H1 (cell line): ENCODE results near the gene CDH20. TPM values are rescaled to one million over a fixed set of nuclear protein-coding genes. Genes with fewer than 3 reads are reported as not detected.

ENCODE experiments used
- CTCF ChIA-PET: fragments of 300-600 bp; sonication (Branson Sonifier 250); formaldehyde crosslinking; loops from one replicate; lab custom pipeline; 2021; ENCODE audit not compliant: partially characterized antibody; lab: Charles Lee
- POLR2A ChIA-PET: fragments of 300-600 bp; sonication (Branson Sonifier 250); formaldehyde crosslinking; loops from one replicate; lab custom pipeline; 2021; ENCODE audit warnings: inconsistent platforms; ENCODE audit not compliant: partially characterized antibody; lab: Charles Lee
- DNase-seq, 2 experiments: peaks; one replicate each; pipeline versions ENCODE4 v3.0.0 to v3.0.0-alpha.2; 2010 to 2022; ENCODE audit warnings: low spot score in 2 of 2, low read depth in 1 of 2, mixed read lengths in 1 of 2
- FAIRE-seq: peaks from 2 replicates; lab custom pipeline; 2011; peaks lifted over from hg19 to GRCh38; lab: Jason Lieb, UNC
- H2AFZ ChIP-seq: 2 replicates; pipeline ENCODE4 v1.8.1; 2012; ENCODE audit warnings: low read length, inconsistent platforms
- H2AK5ac ChIP-seq: 2 replicates; pipeline ENCODE4 v1.6.1; 2013; ENCODE audit warnings: low read depth, low read length
- H2BK120ac ChIP-seq: replicated peaks from 2 replicates; pipeline ENCODE3; 2013; ENCODE audit warnings: low read depth, low read length, inconsistent platforms
- H2BK12ac ChIP-seq: 2 replicates; pipeline ENCODE4 v1.6.1; 2013; ENCODE audit warnings: low read depth, low read length
- H2BK15ac ChIP-seq: 2 replicates; pipeline ENCODE4 v1.6.1; 2013; ENCODE audit warnings: low read length
- H2BK20ac ChIP-seq: 2 replicates; pipeline ENCODE4 v1.6.1; 2013; ENCODE audit warnings: low read length
- H2BK5ac ChIP-seq: 2 replicates; pipeline ENCODE4 v1.6.1; 2013; ENCODE audit warnings: low read depth, low read length
- H3K14ac ChIP-seq: 2 replicates; pipeline ENCODE4 v1.6.1; 2013; ENCODE audit warnings: inconsistent platforms; ENCODE audit not compliant: insufficient read length
- H3K18ac ChIP-seq: 2 replicates; pipeline ENCODE4 v1.6.1; 2013; ENCODE audit warnings: low read length; ENCODE audit errors: extremely low read depth
- H3K23ac ChIP-seq: 2 replicates; pipeline ENCODE4 v1.6.1; 2013; ENCODE audit warnings: inconsistent platforms; ENCODE audit not compliant: insufficient read length
- H3K23me2 ChIP-seq: 2 replicates; pipeline ENCODE4 v1.6.1; 2013; ENCODE audit warnings: low read depth, low read length
- H3K27ac ChIP-seq: 2 replicates; pipeline ENCODE4 v1.6.1; 2011; ENCODE audit warnings: low read depth, low read length, inconsistent platforms
- H3K27me3 ChIP-seq, 4 experiments: replicated peaks in 1 of 4; 1 replicate in 1 of 4; 2 replicates in 3 of 4; pipeline versions ENCODE4 v1.6.1 to v1.8.1; 2011 to 2013; ENCODE audit warnings: low read length in 3 of 4, mild to moderate bottlenecking in 3 of 4, inconsistent platforms in 2 of 4, mixed read lengths in 2 of 4, moderate library complexity in 1 of 4; ENCODE audit not compliant: control insufficient read depth in 3 of 4, insufficient read depth in 3 of 4; ENCODE audit errors: extremely low read depth in 1 of 4
- H3K36me3 ChIP-seq, 4 experiments: 2 replicates each; pipeline versions ENCODE4 v1.6.1 to v1.8.1; 2011 to 2013; ENCODE audit warnings: mild to moderate bottlenecking in 4 of 4, low read length in 3 of 4, moderate library complexity in 2 of 4, control low read depth in 1 of 4, inconsistent platforms in 1 of 4; ENCODE audit not compliant: insufficient read depth in 4 of 4, control insufficient read depth in 2 of 4
- H3K4ac ChIP-seq: replicated peaks from 2 replicates; pipeline ENCODE3; 2013; ENCODE audit warnings: low read length, low read depth, mixed read lengths, inconsistent platforms; ENCODE audit not compliant: insufficient read length
- H3K4me1 ChIP-seq, 4 experiments: replicated peaks in 1 of 4; 1 replicate in 1 of 4; 2 replicates in 3 of 4; pipeline versions ENCODE4 v1.6.1 to v1.8.1; 2011 to 2013; ENCODE audit warnings: low read length in 3 of 4, inconsistent platforms in 2 of 4, mixed read lengths in 1 of 4; ENCODE audit not compliant: insufficient read depth in 4 of 4, control insufficient read depth in 3 of 4
- H3K4me2 ChIP-seq, 2 experiments: 2 replicates each; pipeline versions ENCODE4 v1.6.1 to v1.8.1; 2011 to 2013; ENCODE audit warnings: low read depth in 2 of 2, low read length in 2 of 2, control low read depth in 1 of 2, inconsistent platforms in 1 of 2, mild to moderate bottlenecking in 1 of 2; ENCODE audit not compliant: insufficient read depth in 1 of 2
- H3K4me3 ChIP-seq, 4 experiments: fragments of 200-600, 300-600 bp in 1 of 4; sonication (generic), shearing (Covaris generic), sonication (Bioruptor Twin) in 1 of 4; 2 replicates each; pipeline versions ENCODE4 v1.5.1 to v1.8.1; 2011 to 2016; ENCODE audit warnings: low read length in 4 of 4, low read depth in 3 of 4, control low read depth in 2 of 4, inconsistent platforms in 2 of 4, mild to moderate bottlenecking in 2 of 4, mixed read lengths in 1 of 4, moderate library complexity in 1 of 4; ENCODE audit not compliant: insufficient read depth in 2 of 4; ENCODE audit errors: extremely low read depth in 1 of 4
- H3K56ac ChIP-seq: replicated peaks from 2 replicates; pipeline ENCODE3; 2013; ENCODE audit warnings: low read depth, mild to moderate bottlenecking, mixed read lengths, low read length, inconsistent platforms; ENCODE audit not compliant: insufficient read length
- H3K79me1 ChIP-seq: 2 replicates; pipeline ENCODE4 v1.6.1; 2013; ENCODE audit warnings: low read depth, low read length, control low read depth
- H3K79me2 ChIP-seq, 2 experiments: 2 replicates each; pipeline versions ENCODE4 v1.6.1 to v1.8.1; 2012 to 2013; ENCODE audit warnings: low read length in 2 of 2, mild to moderate bottlenecking in 2 of 2, inconsistent platforms in 1 of 2; ENCODE audit not compliant: insufficient read depth in 2 of 2, control insufficient read depth in 1 of 2
- H3K9ac ChIP-seq, 4 experiments: replicated peaks in 1 of 4; 1 replicate in 1 of 4; 2 replicates in 3 of 4; pipeline versions ENCODE4 v1.6.1 to v1.8.1; 2011 to 2013; ENCODE audit warnings: low read depth in 3 of 4, low read length in 3 of 4, control low read depth in 2 of 4, mild to moderate bottlenecking in 2 of 4, moderate library complexity in 2 of 4, inconsistent platforms in 1 of 4; ENCODE audit errors: extremely low read depth in 1 of 4
- H3K9me3 ChIP-seq, 2 experiments: 2 replicates each; pipeline versions ENCODE4 v1.6.1 to v1.8.1; 2012 to 2013; ENCODE audit warnings: mild to moderate bottlenecking in 2 of 2, moderate library complexity in 2 of 2, control low read depth in 1 of 2, inconsistent platforms in 1 of 2, low read depth in 1 of 2, low read length in 1 of 2, mixed read lengths in 1 of 2; ENCODE audit not compliant: insufficient read depth in 2 of 2
- H4K20me1 ChIP-seq, 2 experiments: replicated peaks in 1 of 2; 2 replicates each; pipeline versions ENCODE3 to v1.8.1; 2011 to 2013; ENCODE audit warnings: inconsistent platforms in 2 of 2, low read length in 2 of 2, mild to moderate bottlenecking in 1 of 2; ENCODE audit not compliant: insufficient read depth in 2 of 2, control insufficient read depth in 1 of 2
- H4K5ac ChIP-seq: 2 replicates; pipeline ENCODE4 v1.6.1; 2013; ENCODE audit warnings: low read length, low read depth, mixed read lengths, inconsistent platforms; ENCODE audit not compliant: insufficient read length
- H4K8ac ChIP-seq: 2 replicates; pipeline ENCODE4 v1.8.0; 2013; ENCODE audit warnings: mild to moderate bottlenecking, moderate library complexity, low read length, inconsistent platforms; ENCODE audit not compliant: insufficient read depth; ENCODE audit errors: extremely low read depth
- H4K91ac ChIP-seq: replicated peaks from 2 replicates; pipeline ENCODE3; 2013; ENCODE audit warnings: low read length, mixed read lengths, inconsistent platforms; ENCODE audit not compliant: insufficient read length
- EGR1 ChIP-seq: IDR thresholded peaks from 2 replicates; pipeline ENCODE4 v1.6.1; 2011; ENCODE audit warnings: low read depth, low read length, borderline replicate concordance
- FOSL1 ChIP-seq: IDR thresholded peaks from 2 replicates; pipeline ENCODE4 v1.6.1; 2011; ENCODE audit warnings: mild to moderate bottlenecking, low read depth, low read length, moderate library complexity; ENCODE audit not compliant: insufficient read depth
- HDAC2 ChIP-seq, 2 experiments: fragments of 300-600 bp in 1 of 2; sonication (generic) in 1 of 2; IDR thresholded peaks; 2 replicates each; pipeline ENCODE4 v1.6.1; 2011 to 2012; ENCODE audit warnings: low read depth in 2 of 2, low read length in 2 of 2, mild to moderate bottlenecking in 2 of 2, moderate library complexity in 2 of 2, borderline replicate concordance in 1 of 2, inconsistent platforms in 1 of 2
- HDAC6 ChIP-seq: IDR thresholded peaks from one replicate; pipeline ENCODE4 v1.7.1; 2012; ENCODE audit warnings: low read depth, mild to moderate bottlenecking, inconsistent platforms, low read length, moderate library complexity
- KDM1A ChIP-seq: fragments of 200-600, 300-600 bp; sonication (generic); IDR thresholded peaks from 2 replicates; pipeline ENCODE4 v1.7.1; 2016; ENCODE audit warnings: mild to moderate bottlenecking, low read length, borderline replicate concordance
- MAFK ChIP-seq: IDR thresholded peaks from 2 replicates; pipeline ENCODE4 v1.6.1; 2012; ENCODE audit warnings: low read depth, mild to moderate bottlenecking, improper control_type of control experiment, low read length
- RFX5 ChIP-seq: IDR thresholded peaks from 2 replicates; pipeline ENCODE4 v1.6.1; 2011; ENCODE audit warnings: low read depth, low read length, improper control_type of control experiment, borderline replicate concordance
- RNF2 ChIP-seq: fragments of 200-900, 300-1000 bp; sonication (generic); IDR thresholded peaks from 2 replicates; pipeline ENCODE4 v1.7.1; 2016; ENCODE audit warnings: borderline replicate concordance, low read depth, mild to moderate bottlenecking, antibody characterized with exemption, low read length; ENCODE audit not compliant: poor library complexity, severe bottlenecking; ENCODE audit errors: missing control alignments
- SAP30 ChIP-seq: fragments of 300-600 bp; sonication (generic); IDR thresholded peaks from 2 replicates; pipeline ENCODE4 v1.7.1; 2012; ENCODE audit warnings: low read length, moderate library complexity, mild to moderate bottlenecking, inconsistent platforms; ENCODE audit not compliant: insufficient read depth, insufficient replicate concordance
- WGBS, 2 experiments: shearing (Covaris generic) in 1 of 2; methylation state at CpG; one replicate each; pipeline versions ENCODE4 v1.1.6 to v1.1.7; 2013 to 2015; ENCODE audit warnings: low lambda C conversion rate in 2 of 2, mixed read lengths in 2 of 2, inconsistent platforms in 1 of 2, low coverage in 1 of 2, missing lambda C conversion rate in 1 of 2; ENCODE audit not compliant: insufficient replicate concordance in 2 of 2, insufficient coverage in 1 of 2, insufficient read length in 1 of 2; ENCODE audit errors: extremely low coverage in 1 of 2, missing lambda C conversion rate in 1 of 2; 5-methylcytosine and 5-hydroxymethylcytosine counted together
- polyA plus RNA-seq, 7 experiments: library from polyadenylated mRNA; depleted of rRNA in 3 of 7; stranded (reverse) in 5 of 7; unstranded in 2 of 7; fragments of >200 nt in 5 of 7; fragments of 200-250 nt in 2 of 7; gene quantifications; 1 replicate in 5 of 7; 2 replicates in 1 of 7; 4 replicates in 1 of 7; pipeline versions ENCODE4 v1.2.1 to v1.2.3, GENCODE V29; 2011 to 2013; ENCODE audit warnings: missing spikeins in 2 of 7, mixed read lengths in 2 of 7
- total RNA-seq: library from RNA; stranded (reverse); fragmentation: NEBNext Ultra II Directional; extraction: Animal tissue kit (Norgen Biotek cat#: 25700); gene quantifications from 2 replicates; pipeline ENCODE4 v1.2.1, GENCODE V29; 2021
- TF ChIP-seq, protein P1 (sequence below): IDR thresholded peaks from 2 replicates; pipeline ENCODE4 v1.6.1; 2012; ENCODE audit warnings: low read length, inconsistent platforms

Gene CDH20
- total and polyA plus RNA-seq, 2 of the 8 experiments (the other 6 are each of a cell fraction or from before 2014, with no cell fraction given): 0.07 to 0.12 TPM

DNA sequence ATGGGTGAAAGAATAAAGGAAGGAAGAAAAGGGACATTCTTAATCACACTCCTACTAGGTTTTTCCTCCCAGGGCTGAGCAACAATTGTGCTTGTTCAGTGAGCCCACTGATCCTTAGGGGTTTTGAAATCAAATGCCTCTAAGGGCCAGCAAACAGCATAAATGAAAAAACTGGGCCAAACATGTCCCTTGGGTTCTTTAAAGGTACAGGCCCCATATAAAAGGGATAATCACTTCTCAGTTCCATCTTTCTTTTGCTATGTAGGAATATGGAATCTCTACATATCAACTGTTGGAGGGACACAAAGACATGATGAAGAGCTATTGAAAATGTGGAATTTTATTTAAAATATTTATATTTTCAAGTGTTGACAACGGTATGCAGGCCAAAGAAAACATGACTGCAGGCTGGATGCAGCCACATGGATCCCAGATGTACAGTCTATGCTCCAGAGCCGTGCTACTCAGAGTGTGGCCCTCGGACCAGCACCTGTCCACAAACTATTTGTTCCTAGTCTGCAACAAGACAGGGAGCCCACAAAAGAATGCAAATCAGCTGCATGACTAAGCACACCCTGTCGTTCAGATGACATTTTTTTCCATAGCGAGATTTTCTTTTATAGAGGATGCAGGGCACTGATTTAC is 110.0 kb downstream of the CDH20 start:
- ChIA-PET POLR2A (no interaction called here), CTCF (interaction anchor here (1.0 to 1.2 kb wide), 3 partner anchors 9 to 122 kb away, joined by 3 to 4 read pairs (median 4); no protein-coding TSS in a partner anchor)
- H3K4me2 ChIP-seq: no peak overlapping the region
- H3K27ac ChIP-seq: no peak overlapping the region
- no peak overlapping the region for H4K91ac ChIP-seq
- no peak overlapping the region for H2BK20ac ChIP-seq
- no peak overlapping the region for H3K4me3 ChIP-seq
- no peak overlapping the region for H2BK12ac ChIP-seq
- H3K79me1 ChIP-seq: no peaks in the 10 kb centered on the region
- H3K23me2 ChIP-seq: no peaks in the 10 kb centered on the region
- H3K9me3 ChIP-seq: no peaks in the 10 kb centered on the region
- no peak overlapping the region for H3K56ac ChIP-seq
- no peaks in the 10 kb centered on the region for H4K20me1 ChIP-seq
- H4K5ac ChIP-seq: no peak overlapping the region
- H3K4ac ChIP-seq: no peak overlapping the region
- no peak for DNase-seq
- H2BK5ac ChIP-seq: no peak overlapping the region
- no peak overlapping the region for H3K18ac ChIP-seq
- H3K36me3 ChIP-seq: no peaks in the 10 kb centered on the region
- no peak overlapping the region for H3K14ac ChIP-seq
- 88% methylated on average over 5 of the region's 5 CpGs; no CpG with 5 or more reads in 1 of the 2 experiments for WGBS, 2 experiments
- no peak overlapping the region for H2BK15ac ChIP-seq
- H3K9ac ChIP-seq: no peak overlapping the region
- no peaks in the 10 kb centered on the region for H3K27me3 ChIP-seq
- H2BK120ac ChIP-seq: no peak overlapping the region
- H3K79me2 ChIP-seq: no peaks in the 10 kb centered on the region
- no peak overlapping the region for H2AFZ ChIP-seq
- H2AK5ac ChIP-seq: no peak overlapping the region
- H4K8ac ChIP-seq: no peak overlapping the region
- no peak overlapping the region for H3K23ac ChIP-seq
- no peak for FAIRE-seq
- no peaks in the 10 kb centered on the region for H3K4me1 ChIP-seq
- TF ChIP-seq HDAC2 (IDR thresholded peaks at IDR 0.05; ENCODE audit: borderline replicate concordance in 1 of 2, low read depth in 2 of 2, low read length in 2 of 2): no peak
- no peak for TF ChIP-seq EGR1
- no peak for TF ChIP-seq KDM1A
- TF ChIP-seq, protein P1, sequence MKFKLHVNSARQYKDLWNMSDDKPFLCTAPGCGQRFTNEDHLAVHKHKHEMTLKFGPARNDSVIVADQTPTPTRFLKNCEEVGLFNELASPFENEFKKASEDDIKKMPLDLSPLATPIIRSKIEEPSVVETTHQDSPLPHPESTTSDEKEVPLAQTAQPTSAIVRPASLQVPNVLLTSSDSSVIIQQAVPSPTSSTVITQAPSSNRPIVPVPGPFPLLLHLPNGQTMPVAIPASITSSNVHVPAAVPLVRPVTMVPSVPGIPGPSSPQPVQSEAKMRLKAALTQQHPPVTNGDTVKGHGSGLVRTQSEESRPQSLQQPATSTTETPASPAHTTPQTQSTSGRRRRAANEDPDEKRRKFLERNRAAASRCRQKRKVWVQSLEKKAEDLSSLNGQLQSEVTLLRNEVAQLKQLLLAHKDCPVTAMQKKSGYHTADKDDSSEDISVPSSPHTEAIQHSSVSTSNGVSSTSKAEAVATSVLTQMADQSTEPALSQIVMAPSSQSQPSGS: no peak
- no peak for TF ChIP-seq RNF2
- TF ChIP-seq FOSL1: no peak
- TF ChIP-seq SAP30: no peak
- no peak for TF ChIP-seq RFX5
- TF ChIP-seq MAFK: no peak
- TF ChIP-seq HDAC6: no peak
